K562 (cell line): ENCODE measurements around the gene ITPR3. TPM values are rescaled to one million over a fixed set of nuclear protein-coding genes. Genes with fewer than 3 reads are reported as not detected.

ENCODE experiments used
- ATAC-seq: fragments of 200-7000 bp; cut with Tn5 transposase; 3 replicates; pipeline ENCODE4 v1.9.1; 2020; ENCODE audit warnings: moderate library complexity
- BruUV-seq: library from RNA; stranded (reverse); fragments of 400-500 nt; replicated peaks from 2 replicates; lab custom pipeline; 2021; lab: Mats Ljungman, UMichigan
- CTCF ChIA-PET: fragments of 300-600 bp; formaldehyde crosslinking; extraction: SDS; loops from one replicate; lab custom pipeline; 2021; ENCODE audit warnings: low intra/inter-chr PET ratio; lab: Yijun Ruan, JAX
- POLR2A ChIA-PET: fragments of 300-600, 350-650 bp; sonication (Branson Sonifier 250); formaldehyde crosslinking; extraction: SDS; loops from one replicate; lab custom pipeline; 2021; ENCODE audit warnings: antibody characterized with exemption, inconsistent platforms; lab: Yijun Ruan, JAX
- DNase-seq, 4 experiments: peaks; one replicate each; pipeline versions ENCODE4 v3.0.0 to v3.0.0-alpha.2; 2011 to 2018; ENCODE audit warnings: low spot score in 3 of 4, mixed read lengths in 3 of 4; ENCODE audit errors: extremely low read depth in 1 of 4
- FAIRE-seq: peaks from 2 replicates; lab custom pipeline; 2011; peaks lifted over from hg19 to GRCh38; lab: Jason Lieb, UNC
- H2AFZ ChIP-seq: 2 replicates; pipeline ENCODE4 v1.6.0; 2011; ENCODE audit warnings: low read depth, low read length, control low read depth, inconsistent platforms
- H3K27ac ChIP-seq: fragments of 200-600 bp; 3 replicates; pipeline ENCODE4 v1.8.0; 2011; ENCODE audit warnings: low read depth, mild to moderate bottlenecking, control low read depth, inconsistent platforms, low read length, moderate library complexity, mixed read lengths; ENCODE audit errors: extremely low read depth
- H3K27me3 ChIP-seq, 2 experiments: fragments of 300-600 bp in 1 of 2; 2 replicates in 1 of 2; 3 replicates in 1 of 2; pipeline versions ENCODE4 v1.6.0 to v1.8.0; 2011; ENCODE audit warnings: inconsistent platforms in 2 of 2, low read length in 2 of 2, mild to moderate bottlenecking in 1 of 2, mixed read lengths in 1 of 2, moderate library complexity in 1 of 2; ENCODE audit not compliant: control insufficient read depth in 2 of 2, insufficient read depth in 2 of 2
- H3K36me3 ChIP-seq: fragments of 300-600 bp; 3 replicates; pipeline ENCODE4 v1.8.0; 2011; ENCODE audit warnings: mild to moderate bottlenecking, low read length, inconsistent platforms; ENCODE audit not compliant: control insufficient read depth, insufficient read depth
- H3K4me1 ChIP-seq, 2 experiments: fragments of 200-600 bp in 1 of 2; replicated peaks in 1 of 2; 2 replicates in 1 of 2; 3 replicates in 1 of 2; pipeline versions ENCODE4 v1.5.1 to v1.8.0; 2011; ENCODE audit warnings: inconsistent platforms in 2 of 2, low read length in 2 of 2, mild to moderate bottlenecking in 1 of 2, mixed read lengths in 1 of 2, moderate library complexity in 1 of 2; ENCODE audit not compliant: control insufficient read depth in 2 of 2, insufficient read depth in 2 of 2
- H3K4me2 ChIP-seq: 2 replicates; pipeline ENCODE4 v1.6.1; 2011; ENCODE audit warnings: low read length, control low read depth, inconsistent platforms, mixed read lengths; ENCODE audit not compliant: insufficient read depth
- H3K4me3 ChIP-seq: fragments of 200-600 bp; sonication (generic), shearing (Covaris generic); 2 replicates; pipeline ENCODE4 v1.5.1; 2016; ENCODE audit warnings: control low read depth, inconsistent platforms
- H3K79me2 ChIP-seq: fragments of 200-600 bp; 3 replicates; pipeline ENCODE4 v1.8.0; 2011; ENCODE audit warnings: low read length, inconsistent platforms; ENCODE audit not compliant: control insufficient read depth, insufficient read depth
- H3K9ac ChIP-seq, 2 experiments: 2 replicates each; pipeline versions ENCODE4 v1.6.0 to v1.6.1; 2011; ENCODE audit warnings: low read depth in 2 of 2, low read length in 2 of 2, control low read depth in 1 of 2, inconsistent platforms in 1 of 2, mild to moderate bottlenecking in 1 of 2, mixed read lengths in 1 of 2; ENCODE audit not compliant: insufficient read depth in 1 of 2
- H3K9me1 ChIP-seq: one replicate; pipeline ENCODE4 v1.6.0; 2011; ENCODE audit warnings: inconsistent platforms, mild to moderate bottlenecking, low read length, moderate library complexity; ENCODE audit not compliant: control insufficient read depth, insufficient read depth
- H3K9me3 ChIP-seq: replicated peaks from 2 replicates; pipeline ENCODE4 v1.5.1; 2011; ENCODE audit warnings: low read depth, low read length, inconsistent platforms; ENCODE audit not compliant: control insufficient read depth, insufficient read depth
- H4K20me1 ChIP-seq: replicated peaks from 2 replicates; pipeline ENCODE4 v1.6.1; 2011; ENCODE audit warnings: low read length, inconsistent platforms, mixed read lengths; ENCODE audit not compliant: control insufficient read depth, insufficient read depth
- AFF4 ChIP-seq: sonication (generic); formaldehyde crosslinking; IDR thresholded peaks from 2 replicates; pipeline ENCODE4 v1.8.0; 2023; ENCODE audit warnings: mild to moderate bottlenecking, missing genetic modification reagents
- COPS2 ChIP-seq: fragments of 450-650 bp; conservative IDR thresholded peaks from 2 replicates; pipeline ENCODE4 v1.6.1; 2016; ENCODE audit warnings: mild to moderate bottlenecking, moderate library complexity
- DLX4 ChIP-seq: fragments of 250-450 bp; sonication (Bioruptor Pico); IDR thresholded peaks from 2 replicates; pipeline ENCODE4 v1.6.1; 2021; ENCODE audit warnings: mild to moderate bottlenecking
- FOXA3 ChIP-seq, 2 experiments: fragments of 450-650 bp in 1 of 2; sonication (generic) in 1 of 2; formaldehyde crosslinking; IDR thresholded peaks in 1 of 2; conservative IDR thresholded peaks in 1 of 2; 2 replicates each; pipeline versions ENCODE4 v1.4.0 to v1.8.0; 2020 to 2022; ENCODE audit warnings: mild to moderate bottlenecking in 2 of 2, missing genetic modification reagents in 1 of 2
- GABPB1 ChIP-seq: sonication (generic); formaldehyde crosslinking; IDR thresholded peaks from 2 replicates; pipeline ENCODE4 v1.8.0; 2022; ENCODE audit warnings: mild to moderate bottlenecking, missing genetic modification reagents
- NRF1 ChIP-seq, 2 experiments: fragments of 450-650 bp; IDR thresholded peaks in 1 of 2; conservative IDR thresholded peaks in 1 of 2; 2 replicates each; pipeline ENCODE4 v1.6.1; 2014; ENCODE audit warnings: mild to moderate bottlenecking in 2 of 2
- RFX5 ChIP-seq: IDR thresholded peaks from 2 replicates; pipeline ENCODE4 v1.6.1; 2011; ENCODE audit warnings: low read depth, mild to moderate bottlenecking, improper control_type of control experiment, low read length
- SMC3 ChIP-seq: conservative IDR thresholded peaks from 2 replicates; pipeline ENCODE4 v1.6.1; 2011; ENCODE audit warnings: low read depth, low read length, improper control_type of control experiment; ENCODE audit not compliant: insufficient read depth
- WGBS: fragments of 100-300 bp; shearing (Covaris generic); methylation state at CpG from one replicate; pipeline ENCODE4 v1.1.6; 2016; ENCODE audit warnings: low coverage, mixed read lengths; ENCODE audit not compliant: insufficient coverage; ENCODE audit errors: missing lambda C conversion rate; 5-methylcytosine and 5-hydroxymethylcytosine counted together
- in situ Hi-C: fragments of 300-500 bp; cut with MboI; formaldehyde crosslinking; loops from 4 replicates; pipeline ENCODE4 v1.15.0; 2018; ENCODE audit warnings: inconsistent platforms, mixed read lengths
- intact Hi-C: fragments of 100-400 bp; cut with micrococcal nuclease; formaldehyde crosslinking; loops from 2 replicates; pipeline ENCODE4 v1.14.2; 2022
- polyA plus RNA-seq, 8 experiments: library from polyadenylated mRNA; depleted of rRNA in 4 of 8; stranded (reverse) in 5 of 8; unstranded in 3 of 8; fragments of >200 nt; fragmentation: Nextera tagmentation in 2 of 8; fragmentation: Illumina TruSeq in 1 of 8; extraction: Ambion mirVana in 2 of 8; extraction: Trizol in 1 of 8; gene quantifications; 2 replicates each; pipeline versions ENCODE4 v1.2.1 to v1.2.3, GENCODE V29; 2011 to 2014; ENCODE audit warnings: inconsistent platforms in 1 of 8, missing spikeins in 1 of 8
- total RNA-seq, 7 experiments: library from RNA; depleted of rRNA in 6 of 7; stranded (reverse); fragments of >200 nt in 6 of 7; fragmentation: Illumina TruSeq in 2 of 7; extraction: Trizol in 2 of 7; gene quantifications; 2 replicates each; pipeline versions ENCODE4 v1.2.1 to v1.2.3, GENCODE V29; 2011 to 2021; ENCODE audit warnings: low replicate concordance in 1 of 7

ITPR3 gene
- total and polyA plus RNA-seq, 9 of the 15 experiments (the other 6 are each of a cell fraction or from before 2014, with no cell fraction given): 0.39 to 35.7 (median 13.2) TPM

GRCh38 chr6:33670971-33671743 lies 50.0 kb downstream of the ITPR3 start:
- FAIRE-seq: no peak
- H2AFZ ChIP-seq: no peak overlapping the region
- no peaks in the 10 kb centered on the region for H3K9me1 ChIP-seq
- intact Hi-C loops (no loop called here), in situ Hi-C loops (no loop called here)
- 67% methylated on average over 29 of the region's 30 CpGs for WGBS
- DNase-seq: peak; percentile 39 to 86 (median 83)
- no peak overlapping the region; a peak in 1 of 4 replicates for H3K9ac ChIP-seq
- H3K79me2 ChIP-seq: no peaks in the 10 kb centered on the region
- peaks cover 0 to 31% of the 10 kb centered on the region in 2 experiments; a peak in 3 of 5 replicates for H3K4me1 ChIP-seq
- H3K9me3 ChIP-seq: no peaks in the 10 kb centered on the region
- ChIA-PET POLR2A (no interaction called here), CTCF (no interaction called here)
- H3K36me3 ChIP-seq: peaks cover 97% of the 10 kb centered on the region
- 0 out of 2 replicates have a peak, but pooled peaks cover 3% of the 10 kb centered on the region for H4K20me1 ChIP-seq
- H3K4me2 ChIP-seq: no peak overlapping the region
- TF ChIP-seq DLX4 (no peak), COPS2 (no peak), AFF4 (CRISPR knock-in tag) (no peak), GABPB1 (CRISPR knock-in tag) (no peak), NRF1 (conservative IDR thresholded peaks at IDR 0.05 in 1 of 2, IDR thresholded peaks at IDR 0.05 in 1 of 2) (peak in 1 of 2 experiments; percentile 22; a peak in 1 of 4 replicates), RFX5 (no peak), FOXA3 (CRISPR knock-in tag; conservative IDR thresholded peaks at IDR 0.05 in 1 of 2, IDR thresholded peaks at IDR 0.05 in 1 of 2) (no peak), SMC3 (no peak)
- TF ChIP-seq, all 486 proteins: peak for 1
- peak; percentile 87 for ATAC-seq
- Histone ChIP-seq H3K4me3 (no peak overlapping the region), H3K27ac (no peak overlapping the region), H3K27me3 (no peaks in the 10 kb centered on the region)
- BruUV-seq: no TSS peak
